Right ventricle myocardium superior (tissue), 1 donor: ENCODE data around the gene GLYATL3. TPM values are rescaled to one million over a fixed set of nuclear protein-coding genes. Genes with fewer than 3 reads are reported as not detected.
"Not testable (repeated sequence)": the region's sequence is repeated elsewhere in the genome, so short reads cannot be mapped to it uniquely, and the experiment has no call there.

ENCODE experiments used
- ATAC-seq: fragments of 200-7000 bp; cut with Tn5 transposase; one replicate; pipeline ENCODE4 v1.9.1; 2020; ENCODE audit warnings: mild to moderate bottlenecking; ENCODE audit not compliant: poor library complexity
- DNase-seq: peaks from one replicate; pipeline ENCODE4 v3.0.0-alpha.2; 2020
- intact Hi-C: fragments of 100-400 bp; cut with DNase I; formaldehyde crosslinking; loops from one replicate; pipeline ENCODE4 v1.11.2; 2022
- long read RNA-seq: library from polyadenylated mRNA; unstranded; transcript quantifications from one replicate; pipeline ENCODE4 v2.0.0, GENCODE V29; 2021
- total RNA-seq: library from RNA; stranded (reverse); fragmentation: NEBNext Ultra II Directional; extraction: Animal tissue kit (Norgen Biotek cat#: 25700); gene quantifications from one replicate; pipeline ENCODE4 v1.2.1, GENCODE V29; 2021
- donor health status: DM: no; HTN: yes; CAD: no; lungs with severe emphysema.

GLYATL3 gene
- total RNA-seq: not detected
- long read RNA-seq: 0 reads

DNA sequence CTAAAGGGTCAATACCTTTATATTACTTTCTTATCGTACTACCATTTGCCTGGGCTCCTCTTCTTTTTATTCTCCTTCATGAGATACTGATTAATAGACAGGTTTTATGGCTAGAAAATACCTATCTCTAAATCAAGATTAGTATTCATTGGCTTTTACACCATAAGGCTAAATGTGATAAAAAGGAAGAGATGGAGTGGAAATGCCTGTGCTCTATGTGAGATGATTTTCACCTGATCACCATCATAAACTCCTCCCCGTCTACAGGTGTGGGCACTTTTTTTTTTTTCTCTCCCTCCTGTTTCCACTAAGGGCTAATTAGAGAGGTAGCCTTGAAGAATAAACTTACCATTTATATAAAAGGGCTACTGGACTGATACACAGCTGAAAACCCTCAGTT lies at the start of gene GLYATL3:
Gene GLYATL3 (plus strand): TSS at position 301 of the 400 bp plus-strand sequence. CDS start 12,068 bp downstream, outside the sequence.
- ATAC-seq (no peak), DNase-seq (no peak)
- intact Hi-C loops: no loop called here

GRCh38 chr6:49453221-49453620 lies 46.5 kb upstream of the GLYATL3 start:
- ATAC-seq (no peak), DNase-seq (no peak)
- intact Hi-C loops: no loop called here

DNA sequence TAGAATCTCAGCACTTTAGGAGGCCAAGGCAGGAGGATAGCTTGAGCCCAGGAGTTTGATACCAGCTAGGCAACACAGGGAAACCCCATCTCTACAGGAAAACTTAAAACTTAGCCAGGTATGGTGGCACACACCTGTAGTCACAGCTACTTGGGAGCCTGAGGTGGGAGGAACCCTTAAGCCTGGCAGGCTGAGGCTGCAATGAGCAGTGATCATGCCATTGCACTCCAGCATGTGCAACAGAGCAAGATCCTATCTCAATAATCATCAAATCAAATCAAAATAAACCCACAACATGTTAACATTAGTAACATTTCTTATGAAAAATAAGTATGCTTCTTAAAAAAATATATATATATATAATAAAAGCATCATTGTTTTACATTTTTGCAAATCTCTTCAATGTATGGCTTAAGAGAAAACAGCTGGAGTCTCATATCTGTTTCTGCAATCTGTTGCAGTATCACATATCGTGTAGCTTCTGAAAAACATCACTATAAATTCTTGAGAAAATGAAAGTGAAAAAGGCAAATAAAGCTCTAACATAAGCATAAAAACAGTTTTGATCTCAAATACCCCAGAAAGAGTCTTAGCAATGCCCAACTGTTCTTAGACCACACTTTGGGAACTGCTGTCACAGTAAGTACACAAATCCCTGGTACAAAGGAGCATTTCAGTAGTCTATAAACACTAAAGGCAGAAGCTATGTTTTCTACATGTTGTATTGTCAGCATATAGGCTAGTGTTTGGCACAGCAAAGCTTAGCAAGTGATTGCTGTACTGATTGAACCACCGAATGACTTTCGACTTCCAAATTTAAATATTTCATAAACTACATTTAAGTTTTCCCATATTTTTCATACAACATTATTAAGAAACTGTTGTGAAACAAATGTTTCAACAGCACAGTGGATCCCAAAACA lies 44.7 kb upstream of the GLYATL3 start:
- intact Hi-C loops: no loop called here
- no peak for ATAC-seq
- DNase-seq: no peak

GRCh38 chr6:49457771-49458170 lies 42.0 kb upstream of the GLYATL3 start:
- intact Hi-C loops: no loop called here
- ATAC-seq: no peak

GRCh38 chr6:49462071-49462470 lies 37.7 kb upstream of the GLYATL3 start:
- ATAC-seq: no peak
- intact Hi-C loops: no loop called here
- DNase-seq: no peak

More at GRCh38 chr6:49457771-49458170, 42.0 kb upstream of the GLYATL3 start:
- DNase-seq: no peak

GRCh38 chr6:49462599-49462926 lies 37.2 kb upstream of the GLYATL3 start:
- DNase-seq (no peak), ATAC-seq (peak; percentile 34)
- intact Hi-C loops: no loop called here

DNA sequence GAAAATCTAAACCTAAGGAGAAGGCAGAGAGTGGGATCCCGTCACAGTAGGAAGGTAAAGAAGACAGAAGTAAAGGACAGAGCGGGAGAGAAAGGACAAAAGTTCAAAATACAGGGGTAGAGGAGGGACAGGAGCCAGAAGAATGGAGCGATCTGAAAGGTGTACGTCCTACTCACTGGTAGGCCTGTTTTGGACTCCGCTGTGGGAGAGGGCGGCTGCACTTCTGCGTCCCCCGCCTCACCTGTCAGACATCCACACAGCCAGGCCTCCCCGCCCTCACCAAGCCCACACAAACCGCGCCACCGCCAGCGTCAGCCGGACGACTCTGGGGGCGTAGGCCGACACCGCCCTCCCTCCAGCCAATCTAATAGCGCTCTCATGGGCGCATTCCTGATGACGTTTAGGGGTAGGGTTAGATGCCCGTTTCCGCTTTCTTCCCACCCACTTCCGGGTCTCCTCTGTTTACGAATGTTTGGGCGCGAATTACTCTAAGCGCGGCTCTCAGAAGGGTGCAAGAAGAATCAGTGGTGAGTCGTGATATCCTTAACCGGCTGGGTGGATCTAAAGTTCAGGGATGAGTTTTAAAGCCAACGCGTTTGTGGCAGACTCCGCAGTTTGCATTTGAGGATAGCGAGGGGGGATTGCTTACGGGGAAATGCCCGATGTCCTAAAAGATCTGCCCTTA lies 36.7 kb upstream of the GLYATL3 start, which contains the start of the genes CENPQ and MMUT:
Gene CENPQ (plus strand): TSS at position 444 of the 685 bp plus-strand sequence. CDS start 6,807 bp downstream, outside the sequence.
Gene MMUT (minus strand): TSS at position 327 of the 685 bp plus-strand sequence. CDS start 3,787 bp downstream, outside the sequence.
- DNase-seq: peak; percentile 93
- ATAC-seq: peak; percentile 100
- intact Hi-C loops: no loop called here

- no peak for DNase-seq
- intact Hi-C loops: no loop called here
- ATAC-seq: no peak
Measured at GRCh38 chr6:49463612-49463967, 36.1 kb upstream of the GLYATL3 start.

GRCh38 chr6:49464691-49465090 lies 35.0 kb upstream of the GLYATL3 start:
- DNase-seq: no peak
- intact Hi-C loops: no loop called here
- ATAC-seq: no peak

DNA sequence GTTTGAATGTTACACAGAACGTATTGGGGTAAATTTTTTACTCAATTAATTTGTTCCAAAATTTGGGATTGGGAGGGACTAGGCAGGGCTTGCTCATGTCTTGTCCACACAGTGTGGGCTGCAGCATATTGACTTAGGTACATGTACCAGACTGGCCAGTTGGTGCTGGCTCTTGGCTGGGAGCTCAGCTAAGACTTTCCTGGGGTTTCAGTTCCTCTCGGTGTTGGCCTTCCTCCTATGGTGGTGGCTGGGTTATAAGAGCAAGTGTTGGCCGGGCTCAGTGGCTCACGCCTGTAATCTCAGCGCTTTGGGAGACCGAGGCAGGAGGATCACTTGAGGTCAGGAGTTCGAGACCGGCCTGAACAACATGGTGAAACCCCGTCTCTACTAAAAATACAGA lies 31.7 kb upstream of the GLYATL3 start:
- ATAC-seq: no peak
- intact Hi-C loops: no loop called here
- DNase-seq: no peak

DNA sequence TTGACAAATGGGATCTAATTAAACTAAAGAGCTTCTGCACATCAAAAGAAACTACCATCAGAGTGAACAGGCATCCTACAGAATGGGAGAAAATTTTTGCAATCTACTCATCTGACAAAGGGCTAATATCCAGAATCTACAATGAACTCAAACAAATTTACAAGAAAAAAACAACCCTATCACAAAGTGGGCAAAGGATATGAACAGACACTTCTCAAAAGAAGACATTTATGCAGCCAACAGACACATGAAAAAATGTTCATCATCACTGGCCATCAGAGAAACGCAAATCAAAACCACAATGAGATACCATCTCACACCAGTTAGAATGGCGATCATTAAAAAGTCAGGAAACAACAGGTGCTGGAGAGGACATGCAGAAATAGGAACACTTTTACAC lies 23.2 kb upstream of the GLYATL3 start:
- intact Hi-C loops, ATAC-seq, DNase-seq: not testable (repeated sequence)

DNA sequence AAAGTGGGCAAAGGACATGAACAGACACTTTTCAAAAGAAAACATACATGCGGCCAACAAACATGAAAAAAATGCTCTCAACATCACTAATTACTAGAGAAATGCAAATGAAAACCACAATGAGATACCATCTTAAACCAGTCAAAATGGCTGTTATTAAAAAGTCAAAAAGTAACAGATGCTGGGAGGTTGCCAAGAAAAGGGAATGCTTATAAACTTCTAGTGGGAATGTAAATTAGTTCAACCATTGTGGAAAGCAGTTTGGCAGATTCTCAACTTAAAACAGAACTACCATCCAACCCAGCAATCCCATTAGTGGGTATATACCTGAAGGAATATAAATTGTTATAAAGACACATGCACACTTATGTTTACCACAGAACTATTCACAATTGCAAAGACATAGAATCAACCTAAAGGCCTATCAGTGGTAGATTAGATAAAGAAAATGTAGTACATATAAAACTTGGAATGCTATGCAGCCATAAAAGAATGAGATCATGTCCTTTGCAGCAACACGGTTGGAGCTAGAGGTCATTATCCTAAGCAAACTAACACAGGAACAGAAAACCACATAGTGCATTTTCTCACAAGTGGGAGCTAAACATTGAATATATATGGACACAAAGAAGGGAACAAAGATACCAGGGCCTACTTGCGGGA lies 20.3 kb upstream of the GLYATL3 start:
- intact Hi-C loops: no loop called here
- no peak for ATAC-seq

GRCh38 chr6:49481846-49482245 lies 17.9 kb upstream of the GLYATL3 start:
- DNase-seq, intact Hi-C loops, ATAC-seq: not testable (repeated sequence)

More for the DNA sequence above, 20.3 kb upstream of the GLYATL3 start:
- no peak for DNase-seq

- DNase-seq, intact Hi-C loops, ATAC-seq: not testable (repeated sequence)
Measured at GRCh38 chr6:49483380-49483779, 16.3 kb upstream of the GLYATL3 start.

DNA sequence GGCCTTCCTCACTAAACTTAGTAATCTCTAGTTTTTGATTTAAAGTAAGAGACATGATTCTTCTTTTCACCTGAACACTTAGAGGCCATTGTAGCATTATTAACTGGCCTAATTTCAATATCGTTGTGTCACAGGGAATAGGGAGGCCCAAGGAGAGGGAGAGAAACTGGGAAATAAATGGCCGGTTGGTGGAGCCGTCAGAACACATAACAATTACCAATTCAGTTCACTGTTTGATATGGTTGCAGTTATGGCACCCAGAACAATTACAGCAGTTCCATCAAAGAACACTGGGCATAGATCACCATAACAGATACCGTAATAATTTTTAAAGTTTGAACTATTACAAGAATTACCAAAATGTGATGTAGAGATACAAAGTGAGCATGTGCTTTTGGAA lies 9.1 kb upstream of the GLYATL3 start:
- DNase-seq: no peak
- intact Hi-C loops: no loop called here
- ATAC-seq: no peak

GRCh38 chr6:49497304-49497703 lies 2.4 kb upstream of the GLYATL3 start:
- ATAC-seq: no peak

GRCh38 chr6:49499126-49499525 lies 597 bp upstream of the GLYATL3 start:
- ATAC-seq (no peak), DNase-seq (no peak)
- intact Hi-C loops: no loop called here

More at GRCh38 chr6:49497304-49497703, 2.4 kb upstream of the GLYATL3 start:
- no peak for DNase-seq
- intact Hi-C loops: no loop called here

DNA sequence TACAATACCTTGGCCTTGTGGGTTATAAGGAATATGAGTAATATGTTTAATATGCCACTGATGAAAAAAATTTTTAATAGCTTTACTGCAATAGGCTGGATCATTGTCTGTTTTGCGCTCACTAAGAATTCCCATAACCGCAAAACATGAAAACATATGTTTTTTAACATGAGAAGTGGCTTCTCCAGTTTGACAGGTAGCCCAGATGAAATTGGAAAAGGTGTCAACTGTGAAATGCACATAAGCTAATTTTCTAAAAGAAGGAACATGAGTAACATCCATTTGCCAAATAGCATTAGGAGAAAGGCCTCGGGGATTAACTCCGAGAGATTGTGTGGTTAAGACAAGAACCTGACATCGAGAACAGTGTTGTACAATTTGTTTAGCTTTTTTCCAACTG lies 4.9 kb downstream of the GLYATL3 start:
- intact Hi-C loops: no loop called here
- ATAC-seq (no peak), DNase-seq (no peak)

DNA sequence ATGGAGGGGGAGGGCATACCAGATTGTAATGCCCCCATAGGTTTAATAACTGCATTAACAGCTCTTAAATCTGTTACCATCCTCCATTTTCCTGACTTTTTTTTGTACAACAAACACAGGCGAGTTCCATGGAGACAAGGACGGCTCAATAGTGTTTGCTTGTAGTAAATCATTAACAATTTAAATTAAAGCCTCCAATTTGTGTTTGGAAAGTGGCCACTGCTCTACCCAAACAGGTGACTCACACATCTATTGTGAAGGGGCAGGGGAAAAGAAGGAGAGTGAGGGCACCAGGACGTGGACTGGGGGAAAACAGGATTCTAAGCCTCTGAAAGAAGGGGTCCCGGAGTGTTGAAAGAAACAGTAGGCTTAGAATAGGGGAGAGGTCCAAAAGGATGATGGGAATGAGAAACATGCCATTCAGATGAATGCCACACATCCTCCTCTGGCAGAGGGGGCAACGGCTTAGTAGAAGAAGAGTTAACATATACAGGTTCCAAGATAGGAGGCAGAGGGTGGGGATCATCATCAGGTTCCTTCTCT lies 6.9 kb downstream of the GLYATL3 start:
- no peak for DNase-seq
- intact Hi-C loops: no loop called here
- ATAC-seq: no peak
